HCT116 (cell line): ENCODE data around the gene SLC16A1.

Source experiments
- ATF3 ChIP-seq: IDR thresholded peaks from 2 replicates; pipeline ENCODE4 v1.6.1; 2012
- CTCF ChIP-seq, 3 experiments: fragments of 200-600 bp in 1 of 3; sonication (generic) in 1 of 3; IDR thresholded peaks in 2 of 3; conservative IDR thresholded peaks in 1 of 3; 2 replicates each; pipeline ENCODE4 v1.5.1; 2012 to 2017; ENCODE audit warnings: low read depth in 2 of 3, low read length in 2 of 3, antibody characterized with exemption in 1 of 3, borderline replicate concordance in 1 of 3, control low read depth in 1 of 3, mild to moderate bottlenecking in 1 of 3, mixed read lengths in 1 of 3, mixed run types in 1 of 3, moderate library complexity in 1 of 3; ENCODE audit not compliant: insufficient read depth in 1 of 3
- ELF1 ChIP-seq: IDR thresholded peaks from 2 replicates; pipeline ENCODE4 v1.6.1; 2012; ENCODE audit warnings: low read depth, borderline replicate concordance
- EZH2 ChIP-seq: fragments of 200-600 bp; sonication (generic); IDR thresholded peaks from 2 replicates; pipeline ENCODE4 v1.6.1; 2017; ENCODE audit warnings: antibody characterized with exemption, mixed run types
- FOSL1 ChIP-seq: IDR thresholded peaks from 2 replicates; pipeline ENCODE4 v1.6.1; 2012; ENCODE audit warnings: low read depth
- POLR2A ChIP-seq: IDR thresholded peaks from 2 replicates; pipeline ENCODE4 v1.7.0; 2011; ENCODE audit warnings: borderline replicate concordance; ENCODE audit not compliant: insufficient read depth, insufficient read length; ENCODE audit errors: extremely low read depth
- SRF ChIP-seq: IDR thresholded peaks from 2 replicates; pipeline ENCODE4 v1.6.1; 2012; ENCODE audit warnings: low read depth
- YY1 ChIP-seq: IDR thresholded peaks from 2 replicates; pipeline ENCODE4 v1.6.1; 2011; ENCODE audit warnings: low read length, low read depth, moderate library complexity, mild to moderate bottlenecking; ENCODE audit not compliant: insufficient replicate concordance; ENCODE audit errors: extremely low read depth
- ZNF274 ChIP-seq: fragments of 200-500 bp; sonication (Bioruptor generic); IDR thresholded peaks from 2 replicates; pipeline ENCODE4 v1.6.1; 2014; ENCODE audit warnings: mild to moderate bottlenecking, low read depth, low read length, inconsistent platforms
- TF ChIP-seq, protein P1 (sequence below): IDR thresholded peaks from 2 replicates; pipeline ENCODE4 v1.6.1; 2012; ENCODE audit warnings: low read depth

DNA sequence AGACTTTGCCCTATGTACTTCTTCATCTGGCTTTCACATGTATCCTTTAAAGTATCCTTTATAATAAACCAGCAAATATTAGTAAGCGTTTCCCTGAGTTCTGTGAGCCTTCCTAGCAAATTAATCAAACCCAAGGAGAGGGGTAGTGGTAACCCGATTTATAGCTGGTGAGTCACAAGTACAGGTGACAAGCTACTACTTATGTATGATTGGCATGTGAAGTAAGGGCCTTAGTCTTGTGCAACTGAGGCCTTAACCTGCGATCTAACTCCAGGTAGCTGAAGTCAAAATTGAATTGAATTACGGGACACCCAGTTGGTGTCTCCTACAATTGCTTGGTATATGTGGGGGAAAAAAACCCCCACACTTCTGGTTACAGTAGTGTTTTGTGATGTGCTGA, 26.0 kb downstream of the SLC16A1 start:
- TF ChIP-seq CTCF (IDR thresholded peaks at IDR 0.05 in 2 of 3, conservative IDR thresholded peaks at IDR 0.05 in 1 of 3; ENCODE audit: borderline replicate concordance in 1 of 3, insufficient read depth in 1 of 3, low read depth in 2 of 3, low read length in 2 of 3), result no peak
- TF ChIP-seq POLR2A, result no peak
- TF ChIP-seq ELF1, result no peak
- TF ChIP-seq YY1, result no peak
- TF ChIP-seq SRF, result no peak
- TF ChIP-seq FOSL1, result no peak
- TF ChIP-seq, protein P1, sequence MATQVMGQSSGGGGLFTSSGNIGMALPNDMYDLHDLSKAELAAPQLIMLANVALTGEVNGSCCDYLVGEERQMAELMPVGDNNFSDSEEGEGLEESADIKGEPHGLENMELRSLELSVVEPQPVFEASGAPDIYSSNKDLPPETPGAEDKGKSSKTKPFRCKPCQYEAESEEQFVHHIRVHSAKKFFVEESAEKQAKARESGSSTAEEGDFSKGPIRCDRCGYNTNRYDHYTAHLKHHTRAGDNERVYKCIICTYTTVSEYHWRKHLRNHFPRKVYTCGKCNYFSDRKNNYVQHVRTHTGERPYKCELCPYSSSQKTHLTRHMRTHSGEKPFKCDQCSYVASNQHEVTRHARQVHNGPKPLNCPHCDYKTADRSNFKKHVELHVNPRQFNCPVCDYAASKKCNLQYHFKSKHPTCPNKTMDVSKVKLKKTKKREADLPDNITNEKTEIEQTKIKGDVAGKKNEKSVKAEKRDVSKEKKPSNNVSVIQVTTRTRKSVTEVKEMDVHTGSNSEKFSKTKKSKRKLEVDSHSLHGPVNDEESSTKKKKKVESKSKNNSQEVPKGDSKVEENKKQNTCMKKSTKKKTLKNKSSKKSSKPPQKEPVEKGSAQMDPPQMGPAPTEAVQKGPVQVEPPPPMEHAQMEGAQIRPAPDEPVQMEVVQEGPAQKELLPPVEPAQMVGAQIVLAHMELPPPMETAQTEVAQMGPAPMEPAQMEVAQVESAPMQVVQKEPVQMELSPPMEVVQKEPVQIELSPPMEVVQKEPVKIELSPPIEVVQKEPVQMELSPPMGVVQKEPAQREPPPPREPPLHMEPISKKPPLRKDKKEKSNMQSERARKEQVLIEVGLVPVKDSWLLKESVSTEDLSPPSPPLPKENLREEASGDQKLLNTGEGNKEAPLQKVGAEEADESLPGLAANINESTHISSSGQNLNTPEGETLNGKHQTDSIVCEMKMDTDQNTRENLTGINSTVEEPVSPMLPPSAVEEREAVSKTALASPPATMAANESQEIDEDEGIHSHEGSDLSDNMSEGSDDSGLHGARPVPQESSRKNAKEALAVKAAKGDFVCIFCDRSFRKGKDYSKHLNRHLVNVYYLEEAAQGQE, result no peak
- no peak for TF ChIP-seq EZH2
- TF ChIP-seq ATF3, result no peak
- TF ChIP-seq ZNF274, result no peak
